ENCODE measurements around the gene IL17C.

Gene IL17C

DNA sequence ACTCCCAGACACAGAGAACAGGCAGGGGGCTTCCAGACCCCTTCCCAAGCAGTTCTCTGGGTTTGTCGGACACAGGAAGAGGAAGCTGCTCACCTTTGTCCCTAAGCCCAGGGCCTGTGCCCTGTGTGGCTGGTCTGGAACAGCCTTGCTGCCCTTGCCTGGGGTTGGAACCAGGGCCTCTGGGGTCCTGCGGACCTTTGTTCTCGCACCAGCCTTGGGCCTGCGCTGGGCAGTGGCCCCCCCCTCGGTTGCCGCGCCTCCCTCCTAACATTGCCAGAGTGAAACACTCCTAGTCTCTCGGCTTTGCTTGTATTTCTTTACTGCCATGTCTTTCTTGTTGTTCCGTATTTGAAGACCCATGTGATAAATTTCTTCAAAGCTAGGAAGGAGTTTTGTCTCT lies 8.5 kb upstream of the IL17C start:
- no peak for DNase-seq

DNA sequence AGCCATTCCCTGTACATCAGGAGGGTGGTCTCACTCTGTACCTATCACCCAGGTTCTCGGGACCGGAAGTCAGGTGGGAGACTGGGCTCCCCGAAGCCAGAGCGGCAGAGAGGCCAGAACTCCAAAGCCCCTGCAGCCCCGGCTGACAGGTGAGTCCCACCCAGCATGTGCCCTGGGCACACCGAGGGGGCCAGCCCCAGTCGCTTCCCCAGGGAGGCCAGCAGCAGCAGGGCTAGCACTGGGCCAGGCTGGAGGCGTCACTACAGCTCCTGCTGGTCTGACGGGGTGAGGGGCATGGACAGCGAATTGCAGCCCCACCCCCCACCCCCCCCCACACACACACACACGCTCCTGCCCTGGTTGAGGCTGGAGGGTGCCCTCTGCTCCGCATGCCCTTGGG lies 7.9 kb upstream of the IL17C start:
- DNase-seq = no peak

DNA sequence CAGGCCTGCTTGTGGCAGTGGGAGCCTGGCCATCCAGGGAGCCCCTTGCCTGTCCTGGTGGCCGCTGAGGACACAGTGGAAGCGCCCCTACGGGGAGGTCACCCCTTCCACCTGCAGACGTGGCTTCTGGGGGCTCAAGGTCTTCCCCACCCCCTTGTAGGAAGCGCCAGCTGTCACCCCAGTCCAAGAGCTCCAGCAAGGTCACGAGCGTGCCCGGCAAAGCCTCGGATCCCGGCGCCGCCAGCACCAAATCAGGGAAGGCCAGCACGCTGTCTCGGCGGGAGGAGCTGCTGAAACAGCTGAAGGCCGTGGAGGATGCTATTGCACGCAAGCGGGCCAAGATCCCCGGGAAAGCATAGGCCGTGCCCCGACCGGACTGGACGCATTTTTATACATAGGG lies 7.4 kb upstream of the IL17C start:
- DNase-seq = no peak

DNA sequence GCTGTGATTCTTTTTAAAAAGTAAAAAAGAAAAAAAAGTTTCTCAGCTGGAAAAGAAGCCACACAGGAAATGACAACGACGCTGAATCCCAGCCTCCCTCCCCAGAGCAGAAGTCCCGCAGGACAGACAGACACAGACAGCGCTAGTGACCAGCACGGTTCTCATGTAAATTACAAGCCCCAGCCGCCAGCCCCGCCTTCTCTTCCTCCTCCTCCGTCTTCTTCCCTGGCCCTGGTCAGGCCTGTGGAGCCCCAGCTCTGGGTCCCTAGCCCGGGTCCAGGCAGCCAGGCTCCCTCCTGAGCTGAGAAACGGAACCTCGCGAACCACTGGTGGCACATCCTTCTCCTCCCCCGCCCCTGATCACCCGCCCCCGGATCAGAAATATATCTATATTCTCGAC lies 7.0 kb upstream of the IL17C start:
- DNase-seq = no peak

DNA sequence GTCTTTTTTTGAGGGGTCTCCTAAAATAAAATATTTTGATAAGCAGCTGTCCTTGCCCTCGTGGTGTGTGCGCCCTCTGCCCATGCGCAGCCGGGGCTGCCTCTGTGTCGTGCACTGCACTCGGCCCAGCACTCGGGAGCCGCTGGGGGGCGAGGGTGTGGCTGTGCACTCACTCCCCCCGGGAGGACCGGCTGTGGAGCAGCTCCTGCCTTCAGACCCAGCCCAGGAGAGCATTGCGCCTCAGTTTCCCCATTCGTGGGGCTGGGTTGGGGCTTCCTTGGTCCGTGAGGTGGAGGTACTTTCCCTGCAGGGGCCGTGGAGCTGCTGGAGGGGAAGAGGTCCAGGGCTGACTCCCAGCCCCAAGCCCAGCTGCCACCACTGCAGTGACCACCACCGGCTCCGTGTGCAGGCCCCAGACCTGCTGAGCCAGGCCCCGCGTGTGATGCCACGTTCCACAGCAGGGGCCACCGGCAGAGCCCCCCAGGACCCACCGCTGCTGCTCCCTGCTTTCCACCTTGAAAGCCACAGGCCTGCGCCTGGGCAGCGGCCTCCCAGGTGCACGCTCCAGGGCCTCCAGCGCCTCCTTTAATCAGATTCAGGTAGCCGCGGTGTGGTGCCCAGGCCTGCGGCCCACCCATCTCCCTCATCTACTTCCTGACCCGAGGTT lies 6.3 kb upstream of the IL17C start:
- no peak for DNase-seq

DNA sequence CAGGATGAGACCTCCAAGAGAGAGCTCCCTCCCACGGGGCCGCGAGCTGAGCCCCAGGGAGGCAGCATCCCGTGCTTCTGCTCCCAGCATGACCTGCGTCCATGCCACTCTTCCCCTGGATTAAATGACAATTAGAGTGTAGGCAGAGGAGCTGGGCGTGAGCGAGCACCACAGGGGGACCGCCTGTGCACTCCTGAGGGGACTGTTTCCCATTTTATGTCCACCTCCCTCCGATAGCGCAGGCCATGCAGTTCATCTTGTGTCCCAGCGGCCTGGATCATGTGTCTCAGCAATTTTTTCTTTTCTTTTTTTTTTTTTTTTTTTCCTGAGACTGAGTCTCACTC lies 5.8 kb upstream of the IL17C start:
- DNase-seq = no peak

DNA sequence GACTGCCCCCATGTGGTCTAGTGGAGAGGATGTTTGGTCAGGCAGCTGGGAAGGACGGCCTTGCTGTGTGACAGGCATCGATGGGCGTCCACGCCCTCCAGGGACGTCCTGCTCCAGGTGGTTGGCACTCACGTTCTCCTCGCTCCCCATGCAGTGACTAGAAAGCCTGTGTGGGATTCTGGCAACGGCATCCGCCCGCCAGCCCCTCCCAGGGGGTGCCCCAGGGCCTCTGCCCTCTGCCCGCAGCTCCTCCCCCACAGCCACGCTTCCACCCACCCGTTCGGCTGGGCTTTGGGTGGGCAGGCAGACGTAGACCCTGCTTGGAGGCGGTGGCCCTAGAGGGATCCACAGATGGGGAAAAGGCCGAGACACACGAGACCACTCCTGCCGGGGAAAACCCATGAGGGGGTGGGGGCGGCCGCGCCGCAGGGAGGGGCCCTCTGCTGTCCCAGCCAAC lies 4.7 kb upstream of the IL17C start:
- no peak for DNase-seq

DNA sequence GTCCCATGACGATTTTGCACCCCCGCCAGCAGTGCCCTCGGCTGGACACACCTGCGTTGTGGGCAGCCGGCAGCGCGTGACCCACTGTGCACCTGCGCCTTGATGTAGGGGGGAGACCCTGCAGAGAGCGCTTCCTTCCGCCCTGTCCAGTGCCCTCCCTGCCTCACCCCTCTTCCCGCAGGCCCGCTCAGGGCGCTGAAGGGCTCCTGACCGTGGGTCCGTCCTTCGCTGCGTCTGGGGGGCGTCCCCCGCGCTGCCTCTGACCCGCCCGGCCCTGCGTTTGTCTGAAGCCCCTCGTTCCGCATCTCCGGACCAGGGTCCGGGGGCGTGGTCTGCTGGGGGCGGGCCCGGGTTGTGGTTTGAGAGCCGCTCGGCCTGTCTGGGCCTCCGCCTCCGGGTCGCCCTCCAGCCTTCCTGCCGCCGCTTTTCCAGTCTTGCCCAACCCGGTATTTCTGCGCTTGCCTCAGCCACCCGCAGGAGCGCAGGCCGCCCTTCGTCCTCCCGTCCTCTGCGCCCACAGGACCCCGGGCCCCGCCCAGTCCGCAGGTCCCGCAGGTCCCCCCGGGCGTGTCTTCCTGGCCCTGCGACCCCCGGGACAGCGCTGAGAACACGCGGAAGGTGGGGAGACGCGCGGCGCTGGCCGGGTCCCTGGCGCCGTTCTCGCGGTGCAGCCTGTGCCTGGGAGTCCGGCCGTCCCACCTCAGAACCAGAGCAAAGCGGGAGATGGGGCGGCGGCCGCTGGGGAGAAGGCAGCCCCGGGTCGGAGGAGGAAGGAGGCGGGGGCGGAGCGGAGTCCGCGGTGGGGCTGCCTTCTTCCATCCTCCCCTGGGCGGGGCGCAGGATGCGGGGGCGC lies 4.0 kb upstream of the IL17C start:
- no peak for DNase-seq

DNA sequence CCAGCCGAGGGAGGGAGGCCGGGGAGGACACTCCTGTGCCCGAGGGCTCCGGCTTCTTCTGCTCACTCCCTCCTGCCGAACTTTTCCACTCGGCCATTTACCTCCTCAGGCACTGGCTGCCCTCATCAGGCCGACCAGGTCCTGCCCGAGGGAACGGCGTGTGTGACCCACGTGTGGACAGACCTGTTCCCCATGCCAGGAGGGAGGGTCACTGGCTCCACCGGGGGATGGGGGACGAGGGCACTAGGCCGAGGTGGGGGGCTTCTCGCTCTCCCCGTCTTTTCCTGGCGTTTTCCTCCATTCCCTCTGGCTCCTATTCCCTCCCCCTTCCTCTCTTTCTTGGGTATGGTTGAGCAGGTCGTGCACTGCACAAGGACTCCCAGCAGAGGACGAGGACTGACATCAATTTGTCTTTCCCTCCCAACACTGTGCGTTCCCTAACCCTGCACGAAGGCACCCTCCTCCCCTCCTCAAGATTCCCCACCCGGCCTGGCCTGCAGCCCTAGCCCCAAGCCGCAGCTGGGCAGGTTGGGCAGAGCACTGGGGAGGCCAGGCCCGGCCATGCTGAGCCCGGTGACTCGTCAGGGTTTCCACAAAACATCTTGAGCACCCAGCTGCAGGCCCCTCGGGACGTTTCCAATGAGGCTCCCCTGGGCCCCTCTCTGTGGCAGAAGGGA lies 3.2 kb upstream of the IL17C start:
- DNase-seq = no peak

DNA sequence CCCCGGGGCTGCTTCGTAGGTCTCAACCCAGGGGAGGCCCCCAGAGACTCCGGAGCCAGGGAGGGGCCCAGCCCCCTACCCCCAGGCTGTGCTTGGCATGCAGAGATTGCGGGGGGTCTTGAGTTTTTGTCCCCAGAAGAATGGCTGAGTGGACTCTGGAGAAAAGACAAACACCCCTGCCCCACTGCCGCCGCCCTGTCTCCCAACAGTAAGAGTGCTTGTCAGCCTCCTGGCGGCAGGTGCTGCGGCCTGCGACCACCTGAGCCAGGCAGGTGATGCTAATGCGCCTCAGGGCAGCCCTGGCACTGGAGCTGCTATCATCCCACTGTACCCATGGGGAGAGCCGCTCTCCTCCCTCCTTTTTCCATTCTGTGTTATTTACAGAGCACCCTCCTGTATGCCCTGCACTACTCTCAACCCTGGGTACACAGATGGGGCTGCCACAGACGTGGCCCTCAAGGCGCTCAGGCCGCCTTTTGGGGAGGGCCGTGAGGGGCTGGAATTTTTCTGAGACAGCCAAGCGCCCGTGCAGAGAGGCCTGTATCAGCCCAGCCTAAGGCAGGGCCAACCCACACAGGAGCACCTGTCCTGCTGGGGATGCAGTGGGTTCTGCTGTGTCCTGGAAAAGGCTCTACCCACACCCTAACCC lies 2.6 kb upstream of the IL17C start:
- no peak for DNase-seq

DNA sequence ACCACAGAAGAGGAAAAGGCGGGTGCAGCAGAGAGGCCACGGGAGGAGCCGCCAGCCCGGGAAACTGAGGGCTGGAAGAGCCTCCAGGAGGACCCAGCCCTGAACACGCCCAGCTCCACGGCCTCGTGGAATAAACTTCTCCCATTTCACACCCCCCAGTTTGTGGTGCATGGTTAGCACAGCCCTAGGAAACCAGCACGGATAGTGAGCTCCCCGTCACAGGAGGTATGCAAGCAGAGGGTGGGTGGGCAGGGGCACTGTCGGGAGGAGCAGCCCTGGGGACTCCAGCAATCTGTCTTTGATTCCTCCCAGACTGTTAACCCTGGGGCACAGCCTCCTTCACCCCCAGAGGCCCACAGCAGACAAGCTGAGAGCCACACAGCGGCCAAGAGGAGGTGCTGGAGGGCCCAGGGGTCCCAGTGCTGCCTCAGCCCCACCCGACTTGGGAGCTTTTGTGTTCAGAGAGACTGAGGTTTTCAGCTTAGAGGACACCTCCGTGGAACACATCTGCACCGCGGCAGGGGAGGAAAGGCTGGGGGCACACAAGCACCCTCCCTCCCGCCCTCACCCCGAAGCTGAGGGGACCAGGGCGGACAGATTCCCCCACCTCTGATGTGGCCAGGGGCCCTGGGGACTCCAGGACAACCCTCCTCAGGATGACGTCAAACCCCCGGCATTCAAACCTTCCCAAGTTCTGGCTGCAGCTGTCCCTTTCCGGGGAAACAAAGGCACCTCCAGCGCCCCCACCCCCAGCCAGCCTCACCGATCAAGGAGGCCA lies 1.7 kb upstream of the IL17C start:
- no peak for DNase-seq

DNA sequence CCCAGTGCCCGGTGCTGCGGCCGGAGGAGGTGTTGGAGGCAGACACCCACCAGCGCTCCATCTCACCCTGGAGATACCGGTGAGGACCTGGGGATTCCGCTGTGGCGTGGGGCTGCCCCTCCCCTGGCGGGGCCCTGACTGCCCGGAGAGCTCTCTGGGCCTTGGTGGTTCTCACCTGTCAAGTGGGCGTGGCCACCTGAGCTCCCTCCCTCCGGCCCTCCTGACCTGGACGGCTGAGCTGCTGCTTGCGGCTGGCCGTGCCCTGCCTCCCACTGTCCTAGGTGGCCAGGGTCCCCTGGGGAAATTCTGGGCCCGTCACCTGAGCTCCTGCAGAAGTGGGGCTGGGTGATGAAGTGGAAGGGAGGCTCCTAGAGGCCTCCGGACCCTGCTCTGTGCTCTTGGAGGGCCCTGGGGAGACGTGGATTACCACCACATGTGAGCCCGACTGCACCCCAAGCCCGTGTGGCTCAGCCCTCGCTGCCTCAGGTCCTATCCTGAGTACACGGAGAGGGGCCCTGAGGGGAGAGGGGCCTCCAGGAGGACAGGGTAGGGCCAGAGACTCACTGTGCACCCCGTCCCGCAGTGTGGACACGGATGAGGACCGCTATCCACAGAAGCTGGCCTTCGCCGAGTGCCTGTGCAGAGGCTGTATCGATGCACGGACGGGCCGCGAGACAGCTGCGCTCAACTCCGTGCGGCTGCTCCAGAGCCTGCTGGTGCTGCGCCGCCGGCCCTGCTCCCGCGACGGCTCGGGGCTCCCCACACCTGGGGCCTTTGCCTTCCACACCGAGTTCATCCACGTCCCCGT lies 1.1 kb downstream of the IL17C start:
- no peak for DNase-seq

DNA sequence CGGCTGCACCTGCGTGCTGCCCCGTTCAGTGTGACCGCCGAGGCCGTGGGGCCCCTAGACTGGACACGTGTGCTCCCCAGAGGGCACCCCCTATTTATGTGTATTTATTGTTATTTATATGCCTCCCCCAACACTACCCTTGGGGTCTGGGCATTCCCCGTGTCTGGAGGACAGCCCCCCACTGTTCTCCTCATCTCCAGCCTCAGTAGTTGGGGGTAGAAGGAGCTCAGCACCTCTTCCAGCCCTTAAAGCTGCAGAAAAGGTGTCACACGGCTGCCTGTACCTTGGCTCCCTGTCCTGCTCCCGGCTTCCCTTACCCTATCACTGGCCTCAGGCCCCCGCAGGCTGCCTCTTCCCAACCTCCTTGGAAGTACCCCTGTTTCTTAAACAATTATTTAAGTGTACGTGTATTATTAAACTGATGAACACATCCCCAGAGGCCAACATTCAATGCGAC lies 1.7 kb downstream of the IL17C start:
- no peak for DNase-seq

DNA sequence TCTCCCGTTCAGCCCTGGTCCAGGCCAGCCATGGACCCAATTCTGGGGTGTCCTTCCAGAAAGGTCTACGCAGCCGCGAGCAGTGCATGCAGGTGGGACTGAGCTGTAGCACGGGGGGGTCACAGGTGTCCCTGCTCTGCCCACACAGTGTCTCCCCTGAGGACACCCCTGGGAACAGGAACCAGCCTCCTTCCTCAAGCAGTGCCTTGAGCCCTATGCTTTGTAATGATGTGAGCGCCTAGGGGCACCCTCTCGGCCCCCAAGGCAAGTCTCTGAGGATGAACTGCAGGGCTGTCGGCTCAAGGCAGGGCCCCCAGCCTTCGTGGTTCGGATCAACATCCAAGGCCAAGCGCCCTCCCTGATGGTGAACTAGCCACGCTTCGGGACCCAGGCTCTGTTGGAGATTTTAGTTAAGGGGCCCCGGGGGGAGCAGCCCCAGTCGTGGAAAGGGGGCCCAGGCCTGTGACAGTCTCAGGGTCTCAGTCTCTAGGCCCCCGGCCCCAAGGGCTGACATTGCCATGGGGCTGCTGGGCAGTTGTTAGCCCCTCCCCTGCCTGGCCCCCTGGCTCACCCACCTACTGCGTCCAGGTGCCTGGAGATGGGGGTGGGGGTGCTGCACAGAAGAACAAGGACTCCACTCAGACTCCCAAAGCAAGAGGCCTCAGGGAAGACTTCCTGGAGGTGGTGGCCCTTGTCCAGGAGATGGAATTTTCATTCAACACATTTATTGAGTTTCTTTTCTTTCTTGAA lies 2.3 kb downstream of the IL17C start:
- DNase-seq = no peak

DNA sequence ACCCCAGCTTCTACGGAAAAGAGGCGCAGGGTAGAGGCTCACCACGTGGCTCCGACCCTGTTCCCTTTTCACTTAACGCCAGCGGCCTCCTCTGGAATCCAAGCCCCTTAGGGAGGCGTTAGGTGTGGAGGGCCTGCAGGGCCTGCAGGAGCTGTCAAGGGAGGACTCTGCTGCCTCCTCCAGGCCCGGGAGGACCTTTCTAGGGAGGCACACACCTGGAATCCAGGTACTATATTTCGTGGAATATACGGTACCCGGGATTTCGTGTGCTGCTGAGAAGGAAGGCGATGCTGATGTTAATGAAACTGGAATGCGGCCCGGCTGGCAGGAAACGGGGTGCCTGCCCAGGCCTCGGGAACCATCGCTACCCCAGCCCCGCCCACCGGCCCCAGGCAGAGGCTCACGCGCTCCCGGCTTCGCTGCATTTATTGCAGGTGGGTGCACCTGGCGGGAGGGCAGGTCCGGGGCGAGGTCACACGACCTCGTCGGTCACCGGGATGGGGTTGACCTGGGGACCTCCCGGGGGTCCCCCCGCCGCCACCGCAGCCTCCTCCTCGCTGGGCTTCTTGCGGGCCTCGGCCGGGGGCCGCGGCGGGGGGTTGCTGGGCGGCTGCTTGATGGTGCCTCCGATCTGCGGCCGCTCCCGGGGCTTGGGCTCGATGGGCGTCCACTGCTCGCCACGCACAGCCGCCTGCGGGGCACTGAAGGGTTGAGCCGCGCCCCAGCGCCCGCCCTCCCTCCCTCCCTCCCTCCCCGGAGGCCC lies 4.7 kb downstream of the IL17C start:
- no peak for DNase-seq

DNA sequence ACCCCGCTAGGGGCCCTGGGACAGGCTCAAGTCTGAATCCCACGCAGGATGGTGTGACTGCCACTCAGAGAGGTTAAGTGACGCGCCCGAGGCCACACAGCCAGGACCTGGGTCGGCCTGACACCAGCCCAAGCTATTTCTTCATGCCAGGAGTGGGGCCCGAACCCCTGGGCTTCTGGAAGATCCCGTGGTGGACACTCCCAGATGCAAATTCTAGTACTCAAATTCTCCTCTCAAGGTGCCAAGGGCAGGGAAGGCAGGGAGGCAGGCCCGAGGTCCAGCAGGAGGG lies 5.2 kb downstream of the IL17C start:
- no peak for DNase-seq

DNA sequence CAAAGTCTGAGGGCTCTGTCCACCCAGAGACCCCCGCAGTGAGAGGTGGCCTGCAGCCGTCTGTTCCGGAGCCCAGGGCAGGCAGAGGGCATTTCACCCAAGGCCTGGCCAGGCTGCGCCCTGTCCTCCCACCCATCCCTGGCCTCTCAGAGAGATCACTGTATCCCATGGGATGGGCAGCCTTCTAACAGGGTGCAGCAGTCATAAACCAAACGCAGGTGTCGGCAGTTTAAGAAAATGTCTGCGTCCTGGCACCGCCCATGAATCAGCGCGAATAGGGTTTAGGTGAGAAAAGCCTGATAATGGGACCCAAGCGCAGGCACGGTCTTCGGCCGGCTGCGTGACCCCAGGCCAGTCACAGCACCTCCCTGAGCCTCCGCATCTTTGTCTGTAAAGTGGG lies 7.1 kb downstream of the IL17C start:
- DNase-seq = no peak

DNA sequence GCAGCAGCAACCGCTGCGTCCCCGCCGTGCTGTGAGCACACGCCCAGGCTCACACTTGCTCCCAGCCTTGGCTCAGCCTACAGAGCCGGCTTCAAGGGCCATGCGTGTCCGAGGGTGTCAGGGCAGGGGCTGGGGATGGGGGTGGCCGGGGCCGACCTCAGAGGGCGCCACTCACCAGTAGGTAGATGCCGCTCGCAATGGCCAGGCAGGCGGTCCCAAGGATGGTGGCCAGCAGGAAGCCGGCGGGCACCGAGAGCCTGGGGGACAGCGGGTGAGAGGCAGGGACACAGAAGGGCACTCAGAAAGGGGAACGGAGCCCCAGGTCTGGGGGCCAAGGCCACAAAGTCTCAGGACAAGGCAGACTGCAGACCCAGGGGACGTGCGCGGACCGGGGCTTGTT lies 7.6 kb downstream of the IL17C start:
- DNase-seq = no peak

DNA sequence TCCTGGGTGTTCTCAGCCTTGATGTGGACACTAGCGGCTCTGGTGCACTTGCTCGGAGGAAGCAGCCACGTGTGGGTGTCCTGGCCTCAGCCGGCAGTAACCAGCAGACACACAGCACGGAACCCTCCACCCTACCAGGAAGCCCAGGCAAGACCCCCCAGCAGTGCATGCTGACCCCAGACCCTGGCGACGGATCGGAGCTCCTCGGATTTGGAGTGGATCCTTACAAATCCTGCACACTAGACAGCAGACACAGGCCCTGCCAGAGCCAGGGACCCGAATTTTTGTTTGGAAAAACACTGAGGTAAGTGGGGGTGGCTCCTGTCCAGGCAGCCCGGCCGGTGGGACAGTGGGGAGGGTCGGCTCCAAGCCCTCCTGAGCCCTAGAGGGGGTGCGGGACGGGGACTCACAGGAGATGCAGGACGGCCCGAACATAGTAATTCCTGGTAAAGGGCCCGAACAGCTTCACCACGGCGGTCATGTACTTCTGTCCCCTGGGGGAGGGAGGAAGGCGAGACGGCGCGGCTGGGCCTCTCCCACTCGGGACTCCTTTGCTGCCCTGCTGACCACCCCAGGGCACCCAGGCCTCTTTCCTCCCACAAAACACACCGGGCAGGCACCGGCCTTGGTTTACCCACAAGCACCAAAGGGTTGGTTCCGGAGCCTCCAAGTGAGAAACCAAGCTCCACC lies 8.1 kb downstream of the IL17C start:
- no peak for DNase-seq

Measured in NCI-H2029 treated with DMSO at 0.1 percent for 48 hours (cell line).